SK-N-MC (cell line): ENCODE data around the gene PRKN.

ENCODE experiments used
- EZH2 ChIP-seq: fragments of 200-600 bp; sonication (generic); IDR thresholded peaks from one replicate; pipeline ENCODE4 v1.6.1; 2017; ENCODE audit warnings: antibody characterized with exemption
- FOXP2 ChIP-seq: optimal IDR thresholded peaks from 2 replicates; pipeline ENCODE3; 2011; ENCODE audit warnings: mild to moderate bottlenecking, moderate library complexity; ENCODE audit not compliant: insufficient read depth; ENCODE audit errors: extremely low read length, control extremely low read depth
- POLR2AphosphoS5 ChIP-seq: IDR thresholded peaks from 2 replicates; pipeline ENCODE4 v1.6.1; 2012; ENCODE audit warnings: mild to moderate bottlenecking, low read depth, low read length, borderline replicate concordance

DNA sequence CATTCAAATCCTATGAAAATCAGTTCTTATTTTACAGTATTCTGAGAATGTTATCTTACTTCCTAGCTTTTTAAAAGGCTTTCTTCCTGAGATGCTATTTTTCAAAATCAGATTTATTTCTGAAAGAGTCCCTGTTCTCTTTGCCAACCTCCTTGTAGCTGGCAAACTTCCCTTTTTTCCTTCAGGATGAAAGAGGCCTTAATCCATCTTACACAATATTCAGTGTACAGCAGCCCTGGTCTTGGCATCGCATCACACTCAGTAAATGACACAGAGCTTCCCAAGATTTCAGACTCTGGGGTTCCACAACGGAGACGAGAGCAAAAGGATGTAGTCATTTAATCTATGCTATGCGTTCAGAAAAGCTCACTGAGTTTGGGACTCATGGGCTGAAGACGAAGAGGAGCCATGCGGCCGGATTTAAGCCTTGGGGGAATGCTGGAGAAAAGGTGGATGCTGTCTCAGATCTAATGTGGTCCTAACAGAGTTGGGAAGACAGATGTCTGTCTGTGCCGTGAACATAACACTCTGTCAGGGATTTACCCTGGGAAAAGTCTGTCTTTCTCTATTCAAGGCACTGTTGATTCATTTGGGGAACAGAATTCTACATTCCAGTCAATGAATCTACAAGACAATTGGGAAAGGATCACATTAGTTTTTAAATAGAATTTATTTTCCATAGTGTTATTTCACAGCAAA is 837.3 kb downstream of the PRKN start:
- TF ChIP-seq EZH2 (no peak), POLR2AphosphoS5 (no peak), FOXP2 (no peak)
